ENCODE measurements around the gene KRTAP10-4.

Gene KRTAP10-4

DNA sequence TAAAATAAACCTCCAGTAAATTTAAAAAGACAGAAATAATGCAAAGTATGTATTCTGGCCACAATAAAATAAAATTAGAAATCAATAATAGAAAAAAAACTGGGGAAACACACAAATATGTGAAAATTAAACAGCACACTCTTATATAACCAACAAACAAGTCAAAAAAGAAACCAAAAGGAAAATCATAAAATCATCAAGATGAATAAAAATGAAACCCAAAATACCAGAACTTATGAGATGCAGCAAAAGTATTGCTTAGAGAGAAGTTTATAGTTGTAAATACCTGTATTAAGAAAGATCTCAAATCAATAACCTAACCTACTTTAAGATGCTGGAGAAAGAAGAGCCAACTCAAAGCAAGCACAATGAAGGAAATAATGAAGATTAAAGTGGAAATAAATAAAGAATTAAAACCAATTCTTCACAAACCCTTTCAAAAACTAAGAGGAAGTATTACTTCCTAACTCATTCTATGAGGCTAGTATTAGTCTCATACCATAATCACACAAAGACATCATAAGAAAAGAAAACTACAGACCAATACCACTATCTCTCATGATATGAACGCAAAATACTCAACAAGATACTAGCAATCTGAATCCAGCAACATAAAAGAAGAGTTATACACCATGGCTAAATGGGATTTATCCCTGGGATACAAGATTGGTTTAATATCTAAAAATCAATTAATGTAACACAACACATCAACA is 8.5 kb upstream of the KRTAP10-4 start:
- H4K20me1 ChIP-seq (ENCODE audit: insufficient read depth), result no peaks in the 10 kb centered on the region
- H3K27me3 ChIP-seq (ENCODE audit: insufficient read depth, low read depth), result peaks cover 34% of the 10 kb centered on the region; the same call in 1 of the 2 replicates
- H3K27ac ChIP-seq, result no peak overlapping the region
- TF ChIP-seq, protein P1, sequence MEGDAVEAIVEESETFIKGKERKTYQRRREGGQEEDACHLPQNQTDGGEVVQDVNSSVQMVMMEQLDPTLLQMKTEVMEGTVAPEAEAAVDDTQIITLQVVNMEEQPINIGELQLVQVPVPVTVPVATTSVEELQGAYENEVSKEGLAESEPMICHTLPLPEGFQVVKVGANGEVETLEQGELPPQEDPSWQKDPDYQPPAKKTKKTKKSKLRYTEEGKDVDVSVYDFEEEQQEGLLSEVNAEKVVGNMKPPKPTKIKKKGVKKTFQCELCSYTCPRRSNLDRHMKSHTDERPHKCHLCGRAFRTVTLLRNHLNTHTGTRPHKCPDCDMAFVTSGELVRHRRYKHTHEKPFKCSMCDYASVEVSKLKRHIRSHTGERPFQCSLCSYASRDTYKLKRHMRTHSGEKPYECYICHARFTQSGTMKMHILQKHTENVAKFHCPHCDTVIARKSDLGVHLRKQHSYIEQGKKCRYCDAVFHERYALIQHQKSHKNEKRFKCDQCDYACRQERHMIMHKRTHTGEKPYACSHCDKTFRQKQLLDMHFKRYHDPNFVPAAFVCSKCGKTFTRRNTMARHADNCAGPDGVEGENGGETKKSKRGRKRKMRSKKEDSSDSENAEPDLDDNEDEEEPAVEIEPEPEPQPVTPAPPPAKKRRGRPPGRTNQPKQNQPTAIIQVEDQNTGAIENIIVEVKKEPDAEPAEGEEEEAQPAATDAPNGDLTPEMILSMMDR (conservative IDR thresholded peaks at IDR 0.05; ENCODE audit: low read depth, low read length), result no peak
- no peaks in the 10 kb centered on the region for H3K4me1 ChIP-seq (ENCODE audit: low read depth, poor library complexity, severe bottlenecking)
- no peak overlapping the region for H3K4me2 ChIP-seq
- H3K79me2 ChIP-seq (ENCODE audit: insufficient read depth, low read depth), result no peaks in the 10 kb centered on the region
- H3K9ac ChIP-seq, result no peak overlapping the region
- H2AFZ ChIP-seq (ENCODE audit: low read depth), result no peak overlapping the region
- no peaks in the 10 kb centered on the region for H3K36me3 ChIP-seq (ENCODE audit: insufficient read depth)
- H3K4me3 ChIP-seq (IDR thresholded peaks at IDR 0.05; ENCODE audit: insufficient read depth, low read depth, low read length), result no peak overlapping the region

DNA sequence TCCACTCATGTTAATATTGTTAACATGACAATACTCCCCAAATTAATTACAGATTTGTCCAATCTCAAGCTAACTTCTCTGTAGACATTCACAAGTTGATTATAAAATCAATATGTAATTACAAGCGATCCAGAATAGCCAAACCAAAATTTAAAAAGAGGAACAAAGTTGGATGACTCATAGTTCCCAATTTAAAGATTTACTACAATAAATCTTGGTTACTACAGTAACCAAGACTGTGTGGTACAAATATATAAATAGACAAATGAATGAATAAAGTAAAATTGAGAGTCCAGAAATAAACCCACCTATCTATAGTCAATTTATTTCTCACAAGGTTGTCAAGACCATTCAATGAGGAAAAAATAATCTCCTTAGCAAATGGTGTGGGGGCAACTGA is 7.1 kb upstream of the KRTAP10-4 start:
- no peaks in the 10 kb centered on the region for H3K4me1 ChIP-seq (ENCODE audit: low read depth, poor library complexity, severe bottlenecking)

DNA sequence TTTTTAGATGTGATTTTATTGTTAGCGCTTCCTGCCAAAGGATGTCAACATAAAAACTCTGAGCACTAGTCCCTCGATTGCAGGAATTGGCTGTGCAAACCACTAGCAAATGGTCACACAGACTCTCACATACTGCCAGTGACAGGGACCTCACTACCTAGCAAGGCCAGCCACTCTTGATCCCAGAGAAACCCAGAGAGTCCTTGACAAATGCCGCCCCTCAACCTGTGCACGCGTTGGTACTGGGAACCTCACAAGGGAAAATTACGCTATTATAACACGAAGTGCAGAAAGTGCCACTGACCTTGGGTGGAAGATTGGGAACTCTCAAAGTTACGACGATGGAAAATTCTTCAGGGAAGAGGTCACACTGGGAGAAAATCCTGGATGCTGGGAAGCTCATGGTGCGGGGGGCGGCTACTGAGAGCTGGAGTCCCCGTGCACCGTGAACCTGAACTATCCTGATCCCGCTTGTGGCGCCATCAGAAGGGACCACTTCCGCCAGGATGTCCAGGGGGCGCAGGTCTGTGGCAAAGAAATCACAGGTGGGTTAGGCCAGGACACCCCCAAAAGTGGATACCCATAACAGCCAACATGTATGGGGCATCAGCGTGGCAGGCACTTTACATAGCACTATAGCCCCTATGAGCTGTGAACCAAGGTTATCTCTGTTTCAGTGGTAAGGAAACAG is 5.9 kb upstream of the KRTAP10-4 start:
- Histone ChIP-seq H4K20me1 (ENCODE audit: insufficient read depth) (no peaks in the 10 kb centered on the region), H3K27me3 (ENCODE audit: insufficient read depth, low read depth) (peaks cover 48% of the 10 kb centered on the region), H3K4me2 (no peak overlapping the region), H3K36me3 (ENCODE audit: insufficient read depth) (no peaks in the 10 kb centered on the region), H3K79me2 (ENCODE audit: insufficient read depth, low read depth) (no peaks in the 10 kb centered on the region), H2AFZ (ENCODE audit: low read depth) (no peak overlapping the region), H3K4me1 (ENCODE audit: low read depth, poor library complexity, severe bottlenecking) (no peaks in the 10 kb centered on the region), H3K27ac (no peak overlapping the region), H3K9ac (no peak overlapping the region), H3K4me3 (IDR thresholded peaks at IDR 0.05; ENCODE audit: insufficient read depth, low read depth, low read length) (no peak overlapping the region)
- TF ChIP-seq, protein P1 (conservative IDR thresholded peaks at IDR 0.05; ENCODE audit: low read depth, low read length), result no peak

More for the DNA sequence above, 7.1 kb upstream of the KRTAP10-4 start:
- no peak overlapping the region for H3K4me3 ChIP-seq (IDR thresholded peaks at IDR 0.05; ENCODE audit: insufficient read depth, low read depth, low read length)
- H3K27me3 ChIP-seq (ENCODE audit: insufficient read depth, low read depth), result peaks cover 37% of the 10 kb centered on the region
- H2AFZ ChIP-seq (ENCODE audit: low read depth), result no peak overlapping the region
- H3K4me2 ChIP-seq, result no peak overlapping the region
- no peaks in the 10 kb centered on the region for H3K36me3 ChIP-seq (ENCODE audit: insufficient read depth)
- no peak overlapping the region for H3K27ac ChIP-seq
- H3K79me2 ChIP-seq (ENCODE audit: insufficient read depth, low read depth), result no peaks in the 10 kb centered on the region
- no peak overlapping the region for H3K9ac ChIP-seq
- TF ChIP-seq, protein P1 (conservative IDR thresholded peaks at IDR 0.05; ENCODE audit: low read depth, low read length), result no peak
- H4K20me1 ChIP-seq (ENCODE audit: insufficient read depth), result no peaks in the 10 kb centered on the region

DNA sequence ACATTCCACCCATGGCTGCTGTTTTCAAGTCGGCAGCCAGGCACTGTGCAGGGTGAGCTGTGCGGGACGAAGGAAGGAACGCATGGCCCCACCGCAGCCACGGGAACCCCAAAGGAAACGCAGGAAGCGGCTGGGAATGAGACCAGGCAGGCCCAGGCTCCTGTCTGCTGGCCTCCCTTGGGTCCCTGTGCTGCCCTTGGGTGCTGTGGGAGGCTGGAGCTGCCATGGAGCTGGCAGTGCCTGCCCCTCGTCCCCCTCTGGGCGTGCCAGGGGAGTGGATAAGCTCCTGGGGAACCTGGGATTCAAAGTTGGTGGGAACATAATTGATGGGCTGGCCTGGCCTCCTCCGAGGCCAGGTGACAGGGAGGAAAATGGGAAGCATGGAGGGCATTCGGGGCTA is 5.3 kb upstream of the KRTAP10-4 start:
- TF ChIP-seq, protein P1 (conservative IDR thresholded peaks at IDR 0.05; ENCODE audit: low read depth, low read length), result no peak
- H3K4me2 ChIP-seq, result no peak overlapping the region
- peaks cover 54% of the 10 kb centered on the region for H3K27me3 ChIP-seq (ENCODE audit: insufficient read depth, low read depth)

More for the DNA sequence above, 5.3 kb upstream of the KRTAP10-4 start:
- Histone ChIP-seq H2AFZ (ENCODE audit: low read depth) (no peak overlapping the region), H3K79me2 (ENCODE audit: insufficient read depth, low read depth) (no peaks in the 10 kb centered on the region), H3K4me3 (IDR thresholded peaks at IDR 0.05; ENCODE audit: insufficient read depth, low read depth, low read length) (no peak overlapping the region), H3K9ac (no peak overlapping the region), H3K4me1 (ENCODE audit: low read depth, poor library complexity, severe bottlenecking) (no peaks in the 10 kb centered on the region), H3K36me3 (ENCODE audit: insufficient read depth) (no peaks in the 10 kb centered on the region), H4K20me1 (ENCODE audit: insufficient read depth) (no peaks in the 10 kb centered on the region), H3K27ac (no peak overlapping the region)

Measured in KMS-11 (cell line).